ENCODE measurements around the gene KLHDC4.
"Not testable (repeated sequence)": the region's sequence is repeated elsewhere in the genome, so short reads cannot be mapped to it uniquely, and the experiment has no call there.

Gene KLHDC4

DNA sequence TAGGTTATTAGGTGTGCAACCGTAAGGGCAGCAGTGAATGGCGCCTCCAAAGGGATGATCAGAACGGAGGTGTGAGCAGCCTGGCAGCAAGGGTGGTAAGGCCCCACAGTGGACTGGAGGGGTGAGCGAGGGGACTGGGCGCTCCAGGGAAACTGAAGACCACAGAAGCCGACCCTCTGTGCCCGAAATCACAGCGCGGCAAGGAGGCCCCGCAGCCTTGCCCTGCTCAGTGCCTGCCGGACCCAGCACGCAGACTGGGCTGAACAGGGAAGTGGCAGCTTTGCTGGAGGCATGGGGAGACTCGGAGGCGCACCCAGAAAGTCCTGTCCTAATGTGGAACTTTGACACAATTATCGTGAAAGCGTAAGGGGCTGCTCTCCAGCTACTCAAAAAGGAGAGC lies 38.4 kb downstream of the KLHDC4 start:
- DNase-seq (ENCODE audit: low spot score in 2 of 2): no peak

DNA sequence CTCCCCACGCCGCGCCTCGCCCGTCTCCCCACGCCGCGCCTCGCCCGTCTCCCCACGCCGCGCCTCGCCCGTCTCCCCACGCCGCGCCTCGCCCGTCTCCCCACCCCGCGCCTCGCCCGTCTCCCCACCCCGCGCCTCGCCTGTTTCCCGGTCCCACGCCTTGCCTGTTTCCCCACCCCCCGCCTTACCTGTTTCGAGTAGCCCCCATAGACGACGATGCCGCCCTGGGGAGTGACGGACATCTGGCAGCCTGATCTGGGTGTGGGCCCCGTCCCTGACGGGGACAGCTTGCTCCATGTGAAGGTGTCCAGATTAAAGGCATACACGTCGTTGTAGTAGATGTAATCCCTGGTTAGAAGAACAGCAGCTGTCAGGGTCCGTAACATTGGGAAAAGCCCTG lies 39.2 kb downstream of the KLHDC4 start:
- H3K4me3 ChIP-seq; in situ Hi-C loops (cut with MboI; ENCODE audit: low sequenced_read_pairs); DNase-seq (ENCODE audit: low spot score in 2 of 2); H3K9me3 ChIP-seq; H3K27me3 ChIP-seq (ENCODE audit: low read depth); H3K4me1 ChIP-seq: not testable (repeated sequence)
- peaks cover 55% of the 10 kb centered on the region for H3K36me3 ChIP-seq (replicated peaks)

More for the DNA sequence above, 38.4 kb downstream of the KLHDC4 start:
- Histone ChIP-seq H3K27me3 (ENCODE audit: low read depth) (no peaks in the 10 kb centered on the region), H3K4me3 (no peak overlapping the region), H3K9me3 (no peaks in the 10 kb centered on the region), H3K36me3 (replicated peaks) (peaks cover 49% of the 10 kb centered on the region), H3K4me1 (no peaks in the 10 kb centered on the region)
- in situ Hi-C loops (cut with MboI; ENCODE audit: low sequenced_read_pairs): no loop called here

DNA sequence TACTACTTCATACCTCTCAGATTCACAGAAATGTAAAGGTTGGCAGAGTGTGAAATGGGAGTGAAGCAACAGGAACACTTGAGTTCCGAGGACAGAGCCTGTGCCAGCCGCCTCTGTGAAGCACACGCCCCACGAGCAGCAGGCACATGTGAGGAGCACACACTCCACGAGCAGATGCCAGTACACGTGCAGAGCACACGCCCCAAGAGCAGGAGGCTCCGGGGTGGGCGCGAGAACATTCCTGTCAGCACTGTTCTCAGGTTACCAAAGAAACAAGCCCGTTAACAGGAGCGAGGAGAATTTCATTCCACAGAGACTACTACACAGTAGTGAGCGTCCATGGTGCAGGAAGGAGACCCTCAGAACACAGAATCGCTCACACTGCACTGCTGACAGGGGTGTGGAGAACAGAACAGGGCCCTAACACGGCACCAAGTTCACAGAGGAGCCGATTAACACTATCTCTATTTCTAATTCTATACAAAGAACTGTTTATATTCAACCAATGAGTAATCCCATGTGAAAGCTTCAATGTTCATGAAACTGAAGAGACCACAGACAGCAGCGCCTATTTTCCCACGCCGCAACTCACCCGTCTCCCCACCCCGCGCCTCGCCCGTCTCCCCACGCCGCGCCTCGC lies 40.1 kb downstream of the KLHDC4 start:
- no peaks in the 10 kb centered on the region for H3K27me3 ChIP-seq (ENCODE audit: low read depth)
- in situ Hi-C loops (cut with MboI; ENCODE audit: low sequenced_read_pairs): no loop called here
- no peaks in the 10 kb centered on the region for H3K9me3 ChIP-seq
- peaks cover 55% of the 10 kb centered on the region for H3K36me3 ChIP-seq (replicated peaks)
- no peak overlapping the region for H3K4me3 ChIP-seq
- H3K4me1 ChIP-seq: no peaks in the 10 kb centered on the region
- DNase-seq (ENCODE audit: low spot score in 2 of 2): no peak

DNA sequence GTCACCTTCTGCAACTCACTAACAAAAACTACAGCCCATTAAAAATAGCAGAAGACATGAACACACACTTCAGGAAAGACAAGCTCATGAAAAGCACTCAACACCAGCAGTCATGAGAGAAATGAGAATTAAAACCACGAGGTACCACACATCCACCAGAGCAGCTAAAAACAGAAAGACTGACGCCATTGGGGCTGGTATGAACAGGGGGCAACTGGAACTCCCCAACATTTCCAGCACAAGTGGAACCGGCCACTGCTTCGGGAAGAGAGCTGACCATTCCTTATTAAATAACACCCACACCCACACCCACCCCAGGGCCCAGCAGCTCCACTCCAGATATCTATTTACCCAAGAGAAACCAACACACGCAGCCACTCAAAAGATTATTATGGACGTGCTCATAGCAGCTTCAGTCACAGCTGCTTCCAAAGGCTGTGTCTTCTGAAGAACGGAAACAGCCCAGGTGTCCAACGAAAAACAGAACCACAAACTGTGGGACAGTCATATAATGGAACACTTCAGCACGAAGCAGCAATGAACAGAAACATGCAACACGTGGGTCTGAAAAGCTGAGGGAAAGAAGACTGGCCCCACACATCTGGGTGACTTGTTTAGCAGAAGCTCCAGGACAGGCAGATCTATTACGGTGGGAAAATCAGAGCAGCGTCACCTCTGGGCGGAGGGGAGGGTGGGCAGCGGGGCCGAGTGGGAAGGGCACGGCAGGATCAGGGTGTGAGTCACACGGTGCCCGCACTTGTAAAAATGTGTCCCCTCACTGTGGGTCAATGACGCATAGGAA lies 41.1 kb downstream of the KLHDC4 start:
- DNase-seq (ENCODE audit: low spot score in 2 of 2): no peak
- Histone ChIP-seq H3K4me1 (no peaks in the 10 kb centered on the region), H3K9me3 (no peaks in the 10 kb centered on the region), H3K36me3 (replicated peaks) (peaks cover 45% of the 10 kb centered on the region), H3K4me3 (no peak overlapping the region), H3K27me3 (ENCODE audit: low read depth) (no peaks in the 10 kb centered on the region)
- in situ Hi-C loops (cut with MboI; ENCODE audit: low sequenced_read_pairs): no loop called here

DNA sequence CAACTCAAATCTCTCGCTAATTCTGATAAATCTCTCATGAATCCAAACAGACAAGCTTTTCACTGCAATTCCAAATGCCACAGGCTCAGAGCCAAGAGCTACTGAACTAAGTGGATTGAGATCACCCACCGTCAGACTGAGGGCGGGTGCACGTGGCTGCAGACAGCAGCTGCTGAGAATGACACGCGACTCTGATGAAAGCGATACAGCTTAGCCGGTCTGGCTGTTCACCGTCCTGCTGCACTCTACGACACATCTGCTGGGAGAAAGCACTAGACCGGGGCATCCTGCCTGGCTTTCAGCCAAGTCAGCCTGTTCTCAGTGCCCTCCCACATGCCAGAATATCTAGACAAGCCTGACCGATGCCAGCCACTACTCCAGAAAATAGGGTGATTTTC lies 42.6 kb downstream of the KLHDC4 start:
- in situ Hi-C loops (cut with MboI; ENCODE audit: low sequenced_read_pairs): no loop called here
- Histone ChIP-seq H3K27me3 (ENCODE audit: low read depth) (no peaks in the 10 kb centered on the region), H3K4me1 (no peaks in the 10 kb centered on the region), H3K36me3 (replicated peaks) (peaks cover 30% of the 10 kb centered on the region), H3K4me3 (no peak overlapping the region), H3K9me3 (no peaks in the 10 kb centered on the region)
- no peak for DNase-seq (ENCODE audit: low spot score in 2 of 2)

DNA sequence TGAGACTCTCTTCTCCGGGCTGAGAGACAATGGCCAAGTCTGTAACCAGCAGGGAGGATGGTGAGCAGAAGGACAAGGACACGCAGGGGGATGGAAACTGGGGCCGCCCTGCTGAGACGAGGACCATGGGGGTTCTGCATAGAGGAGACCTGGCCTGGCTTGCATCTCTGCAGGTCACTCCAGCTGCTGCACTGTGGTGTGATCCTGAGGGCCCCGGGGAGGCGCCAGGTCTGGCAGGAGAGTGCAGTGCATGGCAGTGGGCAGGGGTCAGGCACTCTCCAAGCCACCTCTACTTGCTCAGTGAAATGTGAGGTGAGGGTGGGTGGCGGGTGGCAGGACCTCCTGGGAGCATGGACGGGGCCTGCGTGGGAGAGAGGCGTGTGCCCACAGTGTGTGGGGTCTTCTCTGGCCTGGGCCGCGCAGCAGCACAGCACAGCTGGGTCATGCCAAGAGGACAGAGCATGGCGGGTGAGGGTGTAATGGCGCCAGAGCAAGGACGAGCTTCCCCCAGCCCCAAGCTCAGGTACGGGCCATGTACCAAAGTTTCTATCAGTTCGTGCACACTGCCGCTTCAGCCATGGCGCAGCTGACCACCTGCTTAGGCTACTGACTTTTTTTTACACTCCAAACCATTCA lies 43.1 kb downstream of the KLHDC4 start:
- Histone ChIP-seq H3K4me3 (no peak overlapping the region), H3K9me3 (no peaks in the 10 kb centered on the region), H3K36me3 (replicated peaks) (peaks cover 27% of the 10 kb centered on the region), H3K27me3 (ENCODE audit: low read depth) (no peaks in the 10 kb centered on the region), H3K4me1 (no peaks in the 10 kb centered on the region)
- in situ Hi-C loops (cut with MboI; ENCODE audit: low sequenced_read_pairs): no loop called here
- no peak for DNase-seq (ENCODE audit: low spot score in 2 of 2)

DNA sequence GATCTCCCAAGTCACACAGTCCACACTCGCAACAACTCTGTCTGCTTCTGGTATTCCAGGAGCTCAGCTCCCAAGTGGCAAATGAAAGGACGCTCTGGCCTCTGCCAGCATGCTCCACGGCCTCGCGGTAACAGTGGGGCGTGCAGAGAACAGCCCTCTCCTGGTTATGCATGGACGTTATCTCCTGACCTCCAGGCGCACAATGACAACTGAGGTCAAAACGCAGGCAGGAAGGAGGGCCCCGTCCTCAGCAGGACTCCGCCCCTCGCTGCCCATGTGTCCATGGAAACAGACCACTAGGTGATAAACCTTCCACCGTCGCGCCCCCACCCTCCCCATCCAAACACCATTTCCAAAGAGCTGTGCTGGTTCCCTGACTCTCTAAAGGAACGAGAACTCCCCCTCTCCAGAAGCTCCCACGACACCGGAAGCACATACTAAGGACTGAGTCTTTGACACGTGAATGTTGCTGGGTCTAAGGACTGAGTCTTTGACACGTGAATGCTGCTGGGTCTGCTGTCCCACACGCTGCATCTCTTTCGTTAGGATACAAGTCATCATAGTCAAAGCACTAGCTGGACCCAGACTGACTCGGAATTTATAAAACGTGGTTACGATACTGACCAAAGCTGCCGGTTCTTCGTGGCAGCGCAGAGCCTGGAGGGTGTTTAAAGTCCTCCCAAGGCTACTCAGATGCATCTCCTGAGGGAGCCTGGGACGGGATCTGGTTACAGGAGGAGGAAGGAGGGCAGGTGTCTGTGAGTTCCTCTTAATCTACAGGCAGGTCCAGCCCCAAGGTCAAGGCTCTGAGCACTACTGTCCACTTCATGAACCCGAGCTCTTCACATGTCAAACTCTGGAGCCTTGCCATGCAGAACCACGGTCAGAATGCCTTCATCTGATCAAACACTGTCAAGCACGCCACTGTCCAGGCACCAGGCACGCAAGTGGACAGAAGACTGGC lies 43.9 kb downstream of the KLHDC4 start:
- H3K4me1 ChIP-seq: no peaks in the 10 kb centered on the region
- peaks cover 24% of the 10 kb centered on the region for H3K36me3 ChIP-seq (replicated peaks)
- in situ Hi-C loops (cut with MboI; ENCODE audit: low sequenced_read_pairs): no loop called here

DNA sequence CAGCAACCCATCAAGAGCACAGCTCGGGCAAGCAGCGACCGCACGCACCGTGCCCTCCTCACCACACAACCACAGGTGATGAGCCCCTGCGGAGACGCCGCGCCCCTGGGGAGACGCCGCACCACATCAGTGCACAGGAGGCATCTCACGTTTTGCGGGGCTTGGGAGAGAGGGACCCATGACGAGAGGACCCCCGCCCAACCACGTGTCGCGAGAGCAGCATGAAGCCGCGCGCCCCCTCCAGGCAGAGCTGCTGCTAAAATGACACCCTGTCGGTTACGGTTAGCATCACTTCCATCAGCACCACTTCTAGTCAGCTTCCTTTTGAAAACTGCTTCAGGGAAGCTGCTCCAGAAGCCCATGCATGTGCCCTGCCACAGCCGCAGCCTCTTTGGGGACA lies 45.3 kb downstream of the KLHDC4 start:
- no peaks in the 10 kb centered on the region for H3K4me1 ChIP-seq
- DNase-seq (ENCODE audit: low spot score in 2 of 2): no peak
- in situ Hi-C loops (cut with MboI; ENCODE audit: low sequenced_read_pairs): no loop called here
- peaks cover 24% of the 10 kb centered on the region for H3K36me3 ChIP-seq (replicated peaks)
- no peak overlapping the region for H3K4me3 ChIP-seq
- no peaks in the 10 kb centered on the region for H3K27me3 ChIP-seq (ENCODE audit: low read depth)
- no peaks in the 10 kb centered on the region for H3K9me3 ChIP-seq

More for the DNA sequence above, 43.9 kb downstream of the KLHDC4 start:
- Histone ChIP-seq H3K4me3 (no peak overlapping the region), H3K27me3 (ENCODE audit: low read depth) (no peaks in the 10 kb centered on the region), H3K9me3 (no peaks in the 10 kb centered on the region)
- no peak for DNase-seq (ENCODE audit: low spot score in 2 of 2)

DNA sequence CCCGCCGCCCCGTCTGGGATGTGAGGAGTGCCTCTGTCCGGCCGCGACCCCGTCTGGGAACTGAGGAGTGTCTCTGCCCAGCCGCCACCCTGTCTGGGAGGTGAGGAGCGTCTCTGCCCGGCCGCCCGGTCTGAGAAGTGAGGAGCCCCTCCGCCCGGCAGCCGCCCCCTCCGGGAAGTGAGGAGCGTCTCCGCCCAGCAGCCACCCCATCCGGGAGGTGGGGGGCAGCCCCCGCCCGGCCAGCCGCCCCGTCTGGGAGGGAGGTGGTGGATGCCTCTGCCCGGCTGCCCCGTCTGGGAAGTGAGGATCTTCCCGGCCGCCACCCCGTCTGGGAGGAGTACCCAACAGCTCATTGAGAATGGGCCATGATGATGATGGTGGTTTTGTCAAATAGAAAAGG lies 47.0 kb downstream of the KLHDC4 start:
- H3K4me1 ChIP-seq; DNase-seq (ENCODE audit: low spot score in 2 of 2); H3K9me3 ChIP-seq; H3K4me3 ChIP-seq; in situ Hi-C loops (cut with MboI; ENCODE audit: low sequenced_read_pairs); H3K27me3 ChIP-seq (ENCODE audit: low read depth): not testable (repeated sequence)
- H3K36me3 ChIP-seq (replicated peaks): peaks cover 28% of the 10 kb centered on the region

DNA sequence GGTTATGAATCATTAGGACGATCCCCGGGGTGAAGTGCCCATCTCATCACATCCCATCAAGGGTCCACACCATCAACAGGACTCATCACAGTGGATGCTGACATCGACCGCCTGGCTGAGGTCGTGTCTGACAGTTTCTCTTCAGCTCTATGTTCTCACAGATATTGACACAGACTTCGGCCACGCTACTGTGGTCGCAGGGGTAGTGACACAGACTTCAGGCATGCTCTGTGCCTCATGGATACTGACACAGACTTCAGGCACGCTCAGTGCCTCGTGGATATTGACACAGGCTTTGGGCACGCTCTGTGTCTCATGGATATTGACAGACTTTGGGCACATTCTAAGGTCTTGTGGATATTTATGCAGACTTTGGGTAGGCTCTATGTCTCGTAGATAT lies 50.1 kb downstream of the KLHDC4 start:
- Histone ChIP-seq H3K27me3 (ENCODE audit: low read depth) (no peaks in the 10 kb centered on the region), H3K9me3 (no peaks in the 10 kb centered on the region), H3K4me3 (no peak overlapping the region), H3K36me3 (replicated peaks) (peaks cover 20% of the 10 kb centered on the region), H3K4me1 (no peaks in the 10 kb centered on the region)
- in situ Hi-C loops (cut with MboI; ENCODE audit: low sequenced_read_pairs): no loop called here
- DNase-seq (ENCODE audit: low spot score in 2 of 2): no peak

DNA sequence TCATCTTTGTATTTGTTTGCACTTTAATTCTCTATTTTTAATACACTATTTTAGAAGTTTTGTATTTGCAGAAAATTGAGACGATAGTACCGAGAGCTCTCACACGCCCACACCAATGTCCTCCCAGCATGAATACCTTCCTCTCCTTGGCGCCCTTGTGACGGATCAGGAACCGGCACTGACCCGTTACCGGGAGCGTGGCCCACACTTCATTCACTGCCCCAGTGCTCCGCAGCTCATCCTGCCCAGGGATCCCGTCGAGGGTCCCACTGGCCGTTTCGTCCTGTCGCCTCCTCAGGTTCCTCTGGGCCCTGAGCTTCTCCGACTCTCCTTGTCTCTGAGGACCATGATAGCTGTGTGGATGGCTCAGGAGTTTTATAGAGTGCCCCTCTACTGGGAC lies 50.6 kb downstream of the KLHDC4 start:
- no peaks in the 10 kb centered on the region for H3K4me1 ChIP-seq
- peaks cover 25% of the 10 kb centered on the region for H3K36me3 ChIP-seq (replicated peaks)
- no peak for DNase-seq (ENCODE audit: low spot score in 2 of 2)
- no peak overlapping the region for H3K4me3 ChIP-seq
- H3K9me3 ChIP-seq: no peaks in the 10 kb centered on the region
- in situ Hi-C loops (cut with MboI; ENCODE audit: low sequenced_read_pairs): no loop called here
- H3K27me3 ChIP-seq (ENCODE audit: low read depth): no peaks in the 10 kb centered on the region

DNA sequence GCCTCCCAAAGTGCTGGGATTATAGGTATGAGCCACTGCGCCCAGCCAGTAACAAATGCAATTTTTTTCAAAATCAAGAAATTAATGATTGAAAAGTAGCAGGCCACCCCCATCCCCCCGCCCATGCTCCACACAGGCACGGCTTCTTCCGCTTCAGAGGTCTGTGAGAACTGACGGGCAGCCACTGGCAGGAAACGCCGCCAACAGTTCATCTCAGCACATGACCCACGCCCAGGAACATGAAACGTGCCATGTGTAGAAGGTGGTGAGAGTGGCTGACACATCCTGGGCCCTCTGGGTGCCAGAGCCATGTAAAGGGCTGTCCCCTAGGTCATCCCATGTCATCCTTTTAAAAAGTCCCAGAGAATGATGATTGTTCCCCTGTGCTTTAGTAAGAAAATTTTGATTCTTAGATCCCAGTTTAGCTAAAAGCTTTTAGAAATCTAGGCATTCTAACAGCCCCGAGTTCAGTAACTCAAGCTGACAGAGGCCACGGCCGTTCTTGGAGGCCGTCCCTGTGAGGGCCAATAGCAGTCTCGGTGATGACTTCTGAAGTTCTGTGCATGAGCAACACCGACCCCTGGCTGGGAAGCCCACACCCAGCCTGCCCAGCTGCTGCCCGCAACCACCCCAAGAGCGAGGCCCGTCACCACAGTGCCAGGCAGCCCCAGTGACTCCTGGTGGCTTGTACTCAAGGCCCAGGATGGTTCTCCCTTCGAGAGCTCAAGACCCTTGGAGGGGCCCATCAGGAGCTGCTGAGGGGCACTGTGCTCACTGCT lies 52.1 kb downstream of the KLHDC4 start:
- no peak overlapping the region for H3K4me3 ChIP-seq
- in situ Hi-C loops (cut with MboI; ENCODE audit: low sequenced_read_pairs): no loop called here

More for the DNA sequence above, 52.1 kb downstream of the KLHDC4 start:
- peaks cover 41% of the 10 kb centered on the region for H3K36me3 ChIP-seq (replicated peaks)
- H3K27me3 ChIP-seq (ENCODE audit: low read depth): no peaks in the 10 kb centered on the region
- no peak for DNase-seq (ENCODE audit: low spot score in 2 of 2)
- H3K4me1 ChIP-seq: no peaks in the 10 kb centered on the region
- no peaks in the 10 kb centered on the region for H3K9me3 ChIP-seq

Measured in HAP-1 (cell line).